GM23338 (cell line): Measurements from ENCODE around the gene EVC2.

ENCODE experiments used
- EZH2 ChIP-seq: fragments of 200-600 bp; sonication (generic); IDR thresholded peaks from one replicate; pipeline ENCODE4 v1.8.0; 2017; ENCODE audit warnings: antibody characterized with exemption, mild to moderate bottlenecking, low read depth; ENCODE audit not compliant: unreplicated experiment
- EZH2phosphoT487 ChIP-seq: fragments of 200-600 bp; sonication (generic); IDR thresholded peaks from one replicate; pipeline ENCODE4 v1.8.1; 2018; ENCODE audit warnings: antibody characterized with exemption; ENCODE audit not compliant: unreplicated experiment
- NANOG ChIP-seq: IDR thresholded peaks from 2 replicates; pipeline ENCODE4 v1.6.1; 2016; ENCODE audit warnings: antibody characterized with exemption, borderline replicate concordance
- POLR2AphosphoS5 ChIP-seq: IDR thresholded peaks from 2 replicates; pipeline ENCODE4 v1.6.1; 2016; ENCODE audit warnings: antibody characterized with exemption, low read depth
- REST ChIP-seq: IDR thresholded peaks from one replicate; pipeline ENCODE4 v1.6.1; 2018; ENCODE audit warnings: antibody characterized with exemption; ENCODE audit not compliant: unreplicated experiment
- STAT1 ChIP-seq: IDR thresholded peaks from one replicate; pipeline ENCODE4 v1.6.1; 2016; ENCODE audit warnings: antibody characterized with exemption; ENCODE audit not compliant: unreplicated experiment
- ZNF331 ChIP-seq: fragments of 250-450 bp; sonication (Bioruptor Pico); IDR thresholded peaks from 2 replicates; pipeline ENCODE4 v1.5.0; 2020; ENCODE audit warnings: low read depth, mild to moderate bottlenecking, moderate library complexity
- TF ChIP-seq, protein P1 (sequence below), 2 experiments: fragments of 200-600 bp in 1 of 2; sonication (generic) in 1 of 2; conservative IDR thresholded peaks; 2 replicates each; pipeline versions ENCODE4 v1.5.1 to v1.6.1; 2016 to 2017; ENCODE audit warnings: antibody characterized with exemption in 2 of 2, low read depth in 2 of 2, mild to moderate bottlenecking in 2 of 2, moderate library complexity in 1 of 2
- TF ChIP-seq, protein P2 (sequence below): IDR thresholded peaks from 2 replicates; pipeline ENCODE4 v1.6.1; 2016; ENCODE audit warnings: antibody characterized with exemption

DNA sequence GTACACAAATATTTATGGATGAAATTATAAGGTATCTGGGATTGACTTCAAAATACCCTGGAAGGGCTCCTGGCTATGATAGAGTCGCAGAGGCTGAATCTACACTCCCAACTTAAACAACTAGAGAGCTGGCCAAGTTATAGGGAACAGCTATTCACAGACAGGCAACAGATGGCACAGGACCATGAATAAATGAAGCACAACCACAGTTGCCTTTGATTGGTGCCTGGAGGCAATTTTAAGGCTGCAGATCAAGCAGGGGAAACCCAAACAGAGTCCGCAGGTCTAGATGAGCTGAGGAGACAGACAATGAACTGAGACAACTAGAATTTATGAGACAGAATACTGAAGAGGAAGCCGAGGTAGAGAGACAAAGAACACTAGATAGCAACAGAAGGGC, 155.9 kb downstream of the EVC2 start:
- TF ChIP-seq NANOG (no peak), POLR2AphosphoS5 (no peak), EZH2 (no peak), EZH2phosphoT487 (no peak), ZNF331 (CRISPR knock-in tag) (no peak), REST (no peak), STAT1 (no peak)
- TF ChIP-seq, protein P1, sequence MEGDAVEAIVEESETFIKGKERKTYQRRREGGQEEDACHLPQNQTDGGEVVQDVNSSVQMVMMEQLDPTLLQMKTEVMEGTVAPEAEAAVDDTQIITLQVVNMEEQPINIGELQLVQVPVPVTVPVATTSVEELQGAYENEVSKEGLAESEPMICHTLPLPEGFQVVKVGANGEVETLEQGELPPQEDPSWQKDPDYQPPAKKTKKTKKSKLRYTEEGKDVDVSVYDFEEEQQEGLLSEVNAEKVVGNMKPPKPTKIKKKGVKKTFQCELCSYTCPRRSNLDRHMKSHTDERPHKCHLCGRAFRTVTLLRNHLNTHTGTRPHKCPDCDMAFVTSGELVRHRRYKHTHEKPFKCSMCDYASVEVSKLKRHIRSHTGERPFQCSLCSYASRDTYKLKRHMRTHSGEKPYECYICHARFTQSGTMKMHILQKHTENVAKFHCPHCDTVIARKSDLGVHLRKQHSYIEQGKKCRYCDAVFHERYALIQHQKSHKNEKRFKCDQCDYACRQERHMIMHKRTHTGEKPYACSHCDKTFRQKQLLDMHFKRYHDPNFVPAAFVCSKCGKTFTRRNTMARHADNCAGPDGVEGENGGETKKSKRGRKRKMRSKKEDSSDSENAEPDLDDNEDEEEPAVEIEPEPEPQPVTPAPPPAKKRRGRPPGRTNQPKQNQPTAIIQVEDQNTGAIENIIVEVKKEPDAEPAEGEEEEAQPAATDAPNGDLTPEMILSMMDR (conservative IDR thresholded peaks at IDR 0.05; ENCODE audit: low read depth in 2 of 2), result no peak
- TF ChIP-seq, protein P2, sequence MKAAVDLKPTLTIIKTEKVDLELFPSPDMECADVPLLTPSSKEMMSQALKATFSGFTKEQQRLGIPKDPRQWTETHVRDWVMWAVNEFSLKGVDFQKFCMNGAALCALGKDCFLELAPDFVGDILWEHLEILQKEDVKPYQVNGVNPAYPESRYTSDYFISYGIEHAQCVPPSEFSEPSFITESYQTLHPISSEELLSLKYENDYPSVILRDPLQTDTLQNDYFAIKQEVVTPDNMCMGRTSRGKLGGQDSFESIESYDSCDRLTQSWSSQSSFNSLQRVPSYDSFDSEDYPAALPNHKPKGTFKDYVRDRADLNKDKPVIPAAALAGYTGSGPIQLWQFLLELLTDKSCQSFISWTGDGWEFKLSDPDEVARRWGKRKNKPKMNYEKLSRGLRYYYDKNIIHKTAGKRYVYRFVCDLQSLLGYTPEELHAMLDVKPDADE, result no peak
